Stimulated activated effector memory CD8-positive, alpha-beta T cell treated with anti-CD3 and anti-CD28 coated beads, Interleukin-12 subunit alpha, Interleukin-12 subunit beta, amount 100 ng/mL, for 72 hours (primary cell): ENCODE measurements around the gene MMGT1.
A peak's percentile ranks its signal among the peaks of the same experiment; 100 is the strongest.
"Not testable (repeated sequence)": the region's sequence is repeated elsewhere in the genome, so short reads cannot be mapped to it uniquely, and the experiment has no call there.

Experiments used
- ATAC-seq: fragments of 150-1000 bp; cut with Tn5 transposase; 2 replicates; pipeline ENCODE4 v1.10.0; 2021
- DNase-seq, 2 donors: peaks; one replicate each; pipeline ENCODE4 v3.0.0; 2021 to 2022; ENCODE audit warnings: low spot score in 2 of 2
- H3K27ac Mint-ChIP-seq: one replicate; pipeline ENCODE4 v1.8.0; 2022; ENCODE audit warnings: mild to moderate bottlenecking, mixed read lengths
- H3K36me3 Mint-ChIP-seq: one replicate; pipeline ENCODE4 v1.8.0; 2022; ENCODE audit warnings: mild to moderate bottlenecking, mixed read lengths
- H3K4me1 Mint-ChIP-seq: one replicate; pipeline ENCODE4 v1.8.0; 2022; ENCODE audit warnings: mixed read lengths
- H3K4me3 Mint-ChIP-seq: one replicate; pipeline ENCODE4 v1.8.0; 2022; ENCODE audit warnings: mild to moderate bottlenecking, mixed read lengths
- H3K9me3 Mint-ChIP-seq: one replicate; pipeline ENCODE4 v1.8.0; 2022; ENCODE audit warnings: mixed read lengths

MMGT1 gene

GRCh38 chrX:135974279-135974856 is 580 bp upstream of the MMGT1 start:
- peak; percentile 15 for ATAC-seq
- H3K4me1 Mint-ChIP-seq = peaks cover 48% of the 10 kb centered on the region
- peaks cover 23% of the 10 kb centered on the region for H3K36me3 Mint-ChIP-seq
- no peak overlapping the region for H3K27ac Mint-ChIP-seq
- peak overlapping the region; percentile 69 for H3K4me3 Mint-ChIP-seq
- DNase-seq = peak; percentile 13 to 57
- H3K9me3 Mint-ChIP-seq = no peaks in the 10 kb centered on the region

- ATAC-seq = no peak
- no peak for DNase-seq
- peak overlapping the region; percentile 92 for H3K4me3 Mint-ChIP-seq
- H3K36me3 Mint-ChIP-seq = peaks cover 26% of the 10 kb centered on the region
- H3K27ac Mint-ChIP-seq = peak overlapping the region; percentile 96
- no peaks in the 10 kb centered on the region for H3K9me3 Mint-ChIP-seq
- peaks cover 38% of the 10 kb centered on the region for H3K4me1 Mint-ChIP-seq
Measured at GRCh38 chrX:135973025-135973547, 702 bp downstream of the MMGT1 start.

- H3K36me3 Mint-ChIP-seq = no peaks in the 10 kb centered on the region
- no peaks in the 10 kb centered on the region for H3K4me1 Mint-ChIP-seq
- no peak overlapping the region for H3K4me3 Mint-ChIP-seq
- ATAC-seq (no peak), DNase-seq (no peak)
- no peaks in the 10 kb centered on the region for H3K9me3 Mint-ChIP-seq
- peak overlapping the region; percentile 11 for H3K27ac Mint-ChIP-seq
Measured at GRCh38 chrX:135951291-135951690, 22.5 kb downstream of the MMGT1 start.

- ATAC-seq (no peak), DNase-seq (no peak)
- Mint-ChIP-seq H3K36me3 (no peaks in the 10 kb centered on the region), H3K4me1 (no peaks in the 10 kb centered on the region), H3K9me3 (peaks cover 3% of the 10 kb centered on the region), H3K4me3 (no peak overlapping the region), H3K27ac (no peak overlapping the region)
Measured at GRCh38 chrX:135944486-135944885, 29.3 kb downstream of the MMGT1 start.

- ATAC-seq = peak; percentile 51
- peak; percentile 2 to 51 for DNase-seq
- Mint-ChIP-seq H3K4me3 (no peak overlapping the region), H3K9me3 (no peaks in the 10 kb centered on the region), H3K4me1 (no peaks in the 10 kb centered on the region), H3K27ac (no peak overlapping the region), H3K36me3 (no peaks in the 10 kb centered on the region)
Measured at GRCh38 chrX:135931644-135932487, 41.9 kb downstream of the MMGT1 start.

GRCh38 chrX:135927897-135928296 is 45.9 kb downstream of the MMGT1 start:
- no peaks in the 10 kb centered on the region for H3K4me1 Mint-ChIP-seq
- DNase-seq (no peak), ATAC-seq (no peak)
- no peaks in the 10 kb centered on the region for H3K9me3 Mint-ChIP-seq
- no peak overlapping the region for H3K27ac Mint-ChIP-seq
- H3K36me3 Mint-ChIP-seq = no peaks in the 10 kb centered on the region
- no peak overlapping the region for H3K4me3 Mint-ChIP-seq

GRCh38 chrX:135923353-135923752 is 50.4 kb downstream of the MMGT1 start:
- no peak overlapping the region for H3K4me3 Mint-ChIP-seq
- H3K36me3 Mint-ChIP-seq = no peaks in the 10 kb centered on the region
- ATAC-seq (no peak), DNase-seq (no peak)
- no peaks in the 10 kb centered on the region for H3K9me3 Mint-ChIP-seq
- no peaks in the 10 kb centered on the region for H3K4me1 Mint-ChIP-seq
- H3K27ac Mint-ChIP-seq = no peak overlapping the region

GRCh38 chrX:135920516-135920915 is 53.3 kb downstream of the MMGT1 start:
- not testable (repeated sequence) for H3K9me3 Mint-ChIP-seq, ATAC-seq, DNase-seq, H3K36me3 Mint-ChIP-seq, H3K27ac Mint-ChIP-seq, H3K4me3 Mint-ChIP-seq, H3K4me1 Mint-ChIP-seq

GRCh38 chrX:135914404-135914803 is 59.4 kb downstream of the MMGT1 start:
- no peaks in the 10 kb centered on the region for H3K4me1 Mint-ChIP-seq
- H3K4me3 Mint-ChIP-seq = no peak overlapping the region
- no peaks in the 10 kb centered on the region for H3K9me3 Mint-ChIP-seq
- no peak overlapping the region for H3K27ac Mint-ChIP-seq
- ATAC-seq (no peak), DNase-seq (no peak)
- H3K36me3 Mint-ChIP-seq = no peaks in the 10 kb centered on the region
